ENCODE data around the gene GLRX.
"Not testable (repeated sequence)": the region's sequence is repeated elsewhere in the genome, so short reads cannot be mapped to it uniquely, and the experiment has no call there.

The GLRX gene

GRCh38 chr5:95837492-95837891, 15.0 kb upstream of the GLRX start:
- ChIA-PET POLR2A (interaction anchor here (1.8 to 2.8 kb wide), 2 partner anchors 15 to 191 kb away, joined by 4 to 9 read pairs; partner anchors contain the start of genes GLRX and RFESD), CTCF (interaction anchor here (2.6 kb wide), 1 partner anchor 56 kb away, joined by 9 read pairs; no protein-coding TSS in a partner anchor)
- TF ChIP-seq ELF4 (IDR thresholded peaks at IDR 0.05): no peak
- TF ChIP-seq ARNT (IDR thresholded peaks at IDR 0.05): no peak
- no peak for TF ChIP-seq NFRKB (IDR thresholded peaks at IDR 0.05)
- TF ChIP-seq PKNOX1 (IDR thresholded peaks at IDR 0.05): no peak
- TF ChIP-seq FOXA1 (IDR thresholded peaks at IDR 0.05): no peak
- DNase-seq (ENCODE audit: extremely low spot score): no peak

- ChIA-PET POLR2A (interaction anchor here (0.6 to 2.8 kb wide), 3 partner anchors 14 to 190 kb away, joined by 3 to 9 read pairs (median 3); partner anchors contain the start of gene RFESD), CTCF (interaction anchor here (2.6 kb wide), 1 partner anchor 56 kb away, joined by 9 read pairs; no protein-coding TSS in a partner anchor)
- DNase-seq (ENCODE audit: extremely low spot score): not testable (repeated sequence)
Observed at GRCh38 chr5:95836971-95837370, 14.4 kb upstream of the GLRX start.

- TF ChIP-seq ARNT (IDR thresholded peaks at IDR 0.05) (no peak), TARDBP (IDR thresholded peaks at IDR 0.05) (no peak), NFRKB (IDR thresholded peaks at IDR 0.05) (no peak), SP1 (IDR thresholded peaks at IDR 0.05) (no peak), BHLHE40 (IDR thresholded peaks at IDR 0.05; ENCODE audit: borderline replicate concordance) (no peak), LEF1 (IDR thresholded peaks at IDR 0.05; ENCODE audit: borderline replicate concordance) (no peak), FOXM1 (IDR thresholded peaks at IDR 0.05; ENCODE audit: borderline replicate concordance) (no peak), SUZ12 (IDR thresholded peaks at IDR 0.05) (no peak), HDGF (IDR thresholded peaks at IDR 0.05; ENCODE audit: borderline replicate concordance) (no peak), L3MBTL2 (conservative IDR thresholded peaks at IDR 0.05) (no peak), FOXK2 (IDR thresholded peaks at IDR 0.05) (no peak), ZNF384 (IDR thresholded peaks at IDR 0.05) (no peak), FOXA1 (IDR thresholded peaks at IDR 0.05) (no peak), ELF4 (IDR thresholded peaks at IDR 0.05) (no peak)
- no peak for DNase-seq (ENCODE audit: extremely low spot score)
- CTCF ChIA-PET: interaction anchor here (2.6 kb wide), 1 partner anchor 55 kb away, joined by 9 read pairs; no protein-coding TSS in a partner anchor
- POLR2A ChIA-PET: interaction anchor here (0.6 to 2.8 kb wide), 4 partner anchors 14 to 195 kb away, joined by 3 to 9 read pairs (median 4); partner anchors contain the start of gene RFESD
Observed at GRCh38 chr5:95836544-95836943, 14.0 kb upstream of the GLRX start.

- TF ChIP-seq HDGF (IDR thresholded peaks at IDR 0.05; ENCODE audit: borderline replicate concordance) (no peak), ZNF384 (IDR thresholded peaks at IDR 0.05) (no peak), FOXK2 (IDR thresholded peaks at IDR 0.05) (no peak), ELF4 (IDR thresholded peaks at IDR 0.05) (no peak), L3MBTL2 (conservative IDR thresholded peaks at IDR 0.05) (no peak), BHLHE40 (IDR thresholded peaks at IDR 0.05; ENCODE audit: borderline replicate concordance) (no peak), PKNOX1 (IDR thresholded peaks at IDR 0.05) (no peak), SP1 (IDR thresholded peaks at IDR 0.05) (no peak), TARDBP (IDR thresholded peaks at IDR 0.05) (no peak), ARNT (IDR thresholded peaks at IDR 0.05) (no peak)
- ChIA-PET POLR2A (interaction anchor here (0.6 to 1.5 kb wide), 3 partner anchors 13 to 194 kb away, joined by 3 to 4 read pairs (median 4); no protein-coding TSS in a partner anchor), CTCF (interaction anchor here (2.6 kb wide), 1 partner anchor 54 kb away, joined by 9 read pairs; no protein-coding TSS in a partner anchor)
- no peak for DNase-seq (ENCODE audit: extremely low spot score)
Observed at GRCh38 chr5:95835682-95836385, 13.3 kb upstream of the GLRX start.

GRCh38 chr5:95832664-95833063, 10.1 kb upstream of the GLRX start:
- CTCF ChIA-PET: interaction anchor here (1.4 kb wide), 1 partner anchor 51 kb away, joined by 6 read pairs; no protein-coding TSS in a partner anchor
- POLR2A ChIA-PET: no interaction called here
- TF ChIP-seq CTBP1 (IDR thresholded peaks at IDR 0.05; ENCODE audit: borderline replicate concordance) (no peak), FOXA1 (IDR thresholded peaks at IDR 0.05) (no peak), L3MBTL2 (conservative IDR thresholded peaks at IDR 0.05) (no peak), ELF4 (IDR thresholded peaks at IDR 0.05) (no peak)
- DNase-seq (ENCODE audit: extremely low spot score): no peak

GRCh38 chr5:95830226-95830625, 7.7 kb upstream of the GLRX start:
- TF ChIP-seq PKNOX1 (IDR thresholded peaks at IDR 0.05) (no peak), CTBP1 (IDR thresholded peaks at IDR 0.05; ENCODE audit: borderline replicate concordance) (no peak), L3MBTL2 (conservative IDR thresholded peaks at IDR 0.05) (no peak), ARNT (IDR thresholded peaks at IDR 0.05) (no peak), HDGF (IDR thresholded peaks at IDR 0.05; ENCODE audit: borderline replicate concordance) (no peak), LEF1 (IDR thresholded peaks at IDR 0.05; ENCODE audit: borderline replicate concordance) (no peak), BHLHE40 (IDR thresholded peaks at IDR 0.05; ENCODE audit: borderline replicate concordance) (no peak), FOXM1 (IDR thresholded peaks at IDR 0.05; ENCODE audit: borderline replicate concordance) (no peak), FOXA1 (IDR thresholded peaks at IDR 0.05) (no peak), ELF4 (IDR thresholded peaks at IDR 0.05) (no peak), TARDBP (IDR thresholded peaks at IDR 0.05) (no peak), SP1 (IDR thresholded peaks at IDR 0.05) (no peak), ZNF384 (IDR thresholded peaks at IDR 0.05) (no peak), NFRKB (IDR thresholded peaks at IDR 0.05) (no peak), SUZ12 (IDR thresholded peaks at IDR 0.05) (no peak), FOXK2 (IDR thresholded peaks at IDR 0.05) (no peak)
- ChIA-PET POLR2A (no interaction called here), CTCF (no interaction called here)
- no peak for DNase-seq (ENCODE audit: extremely low spot score)
